T-helper 2 cell (primary cell): ENCODE results near the gene CELF4.

Source experiments
- DNase-seq, 5 experiments: peaks; one replicate each; pipeline versions ENCODE4 v3.0.0 to v3.0.0-alpha.2; 2012 to 2022

CELF4 gene

GRCh38 chr18:37435150-37435867 lies 130.3 kb downstream of the CELF4 start:
- no peak for DNase-seq

- no peak for DNase-seq
These were observed 131.3 kb downstream of the CELF4 start for GRCh38 chr18:37434161-37434860.

DNA sequence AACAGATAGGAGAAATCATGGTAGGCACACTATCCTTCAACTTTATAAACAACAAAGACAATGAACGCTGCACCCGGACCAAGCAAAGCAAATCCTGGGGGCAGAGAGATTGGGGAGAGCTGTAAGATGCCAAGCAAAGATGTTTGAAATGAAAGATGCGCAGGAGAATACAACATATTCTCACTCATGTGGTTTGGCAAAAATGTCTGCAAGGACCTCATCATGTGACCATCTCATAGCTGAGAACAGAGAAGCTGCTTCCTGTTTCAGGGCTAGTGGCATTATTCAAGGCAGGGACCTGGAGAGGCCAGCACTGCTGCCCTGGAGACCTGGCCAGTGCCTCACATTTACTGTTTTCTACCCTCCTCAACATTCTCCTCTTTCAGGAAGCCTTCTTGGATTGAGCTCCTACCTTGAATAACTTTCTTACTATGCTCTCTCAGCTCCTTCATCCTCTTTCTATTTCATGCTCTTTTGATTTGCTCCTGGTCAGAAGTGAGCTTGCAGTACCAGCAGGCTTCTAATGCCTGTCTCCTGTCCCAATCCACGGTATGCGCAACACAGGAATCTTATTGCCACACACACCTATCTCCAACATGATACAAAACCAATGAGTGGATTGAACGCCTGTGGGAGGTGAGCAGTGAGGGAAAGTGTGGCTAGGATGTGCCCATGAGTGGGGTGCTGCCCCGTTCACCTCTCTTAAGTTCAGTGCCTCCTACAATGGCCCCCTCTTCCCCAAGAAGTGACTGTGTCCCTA lies 133.0 kb downstream of the CELF4 start:
- no peak for DNase-seq

DNA sequence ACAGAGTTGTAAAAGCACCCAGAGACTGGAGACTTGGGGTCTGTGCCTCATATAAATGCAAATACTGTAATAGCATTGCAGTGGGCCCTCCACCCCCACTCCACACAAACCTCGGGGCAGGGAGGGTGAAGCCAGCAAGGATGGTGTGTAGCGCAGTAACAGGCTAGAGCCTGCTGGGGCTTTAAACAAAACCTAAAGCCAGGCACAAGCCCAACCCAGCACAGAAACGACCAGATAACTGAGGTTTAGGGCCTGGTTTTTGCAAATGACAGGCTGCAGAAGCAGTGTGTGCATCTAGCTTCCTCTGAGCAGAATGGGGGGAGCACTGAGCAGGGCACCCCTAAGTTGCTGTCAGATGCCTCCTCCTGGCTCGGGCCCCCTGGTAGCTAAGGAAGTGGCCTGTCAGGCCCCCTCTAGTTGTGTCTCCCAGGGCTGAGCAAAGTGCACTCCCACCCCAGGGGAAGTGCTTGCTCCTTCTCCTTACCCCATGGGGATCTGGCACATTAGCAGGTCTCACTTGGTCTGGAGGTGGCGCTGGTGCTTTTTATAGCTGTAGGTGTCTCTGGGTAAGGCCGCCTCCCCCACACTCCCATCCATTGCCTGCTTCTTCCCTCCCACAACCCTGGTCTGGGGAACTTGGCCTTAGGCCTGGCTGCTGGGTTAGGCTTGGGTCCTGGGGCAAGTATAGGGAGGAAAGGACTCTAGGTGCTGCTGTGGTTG lies 135.1 kb downstream of the CELF4 start:
- no peak for DNase-seq

DNA sequence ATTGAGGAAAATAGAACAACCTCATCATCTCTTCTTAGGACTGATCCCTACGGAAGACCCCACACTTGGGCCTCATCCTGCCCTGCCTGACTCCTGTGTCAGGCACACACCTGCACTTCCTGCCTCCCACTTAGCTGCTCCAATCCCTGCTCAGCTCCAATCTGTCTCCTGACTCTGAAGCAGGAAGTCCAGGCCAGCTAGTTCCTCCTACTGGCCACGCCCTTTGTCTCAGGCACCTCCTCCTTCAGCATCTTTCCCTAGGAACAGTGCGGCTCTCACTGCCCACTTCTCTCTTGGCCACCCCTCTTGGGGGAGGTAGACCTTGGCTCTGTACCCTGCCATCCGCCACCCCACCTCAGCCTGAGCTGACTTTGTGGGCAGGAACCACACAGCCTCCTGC lies 135.8 kb downstream of the CELF4 start:
- no peak for DNase-seq

DNA sequence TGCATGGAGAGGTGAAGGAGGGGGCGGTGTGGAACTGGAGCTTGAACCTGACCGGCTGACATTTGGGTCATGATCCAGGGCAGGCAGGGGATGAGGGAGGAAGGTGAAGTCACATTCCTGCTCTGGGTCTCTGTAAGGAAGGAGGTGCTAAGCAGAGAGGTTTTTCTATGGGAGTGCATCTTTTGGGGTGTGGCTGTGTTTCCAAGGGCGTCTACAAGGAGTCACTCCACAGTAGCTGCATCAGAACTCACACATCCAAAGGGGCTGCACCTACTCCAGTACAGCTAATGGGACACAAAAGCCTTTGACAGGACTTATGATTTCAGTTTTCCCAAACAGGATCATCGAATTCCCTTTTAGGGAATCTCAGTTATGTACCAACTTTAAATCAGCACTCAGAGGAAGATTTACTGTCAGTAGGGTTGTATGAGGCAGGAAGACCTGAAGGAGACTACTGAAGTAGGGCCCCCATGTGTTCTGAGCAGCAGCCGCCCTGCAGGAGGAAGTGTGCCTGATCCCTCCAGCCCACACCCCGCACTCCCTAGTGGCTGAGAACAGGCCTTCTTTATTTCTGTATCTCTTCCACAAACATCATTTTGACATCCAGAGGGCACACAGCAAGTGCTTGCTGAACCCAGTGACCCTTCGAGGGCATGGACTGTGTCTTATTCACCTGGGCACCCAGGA lies 137.2 kb downstream of the CELF4 start:
- DNase-seq: no peak

DNA sequence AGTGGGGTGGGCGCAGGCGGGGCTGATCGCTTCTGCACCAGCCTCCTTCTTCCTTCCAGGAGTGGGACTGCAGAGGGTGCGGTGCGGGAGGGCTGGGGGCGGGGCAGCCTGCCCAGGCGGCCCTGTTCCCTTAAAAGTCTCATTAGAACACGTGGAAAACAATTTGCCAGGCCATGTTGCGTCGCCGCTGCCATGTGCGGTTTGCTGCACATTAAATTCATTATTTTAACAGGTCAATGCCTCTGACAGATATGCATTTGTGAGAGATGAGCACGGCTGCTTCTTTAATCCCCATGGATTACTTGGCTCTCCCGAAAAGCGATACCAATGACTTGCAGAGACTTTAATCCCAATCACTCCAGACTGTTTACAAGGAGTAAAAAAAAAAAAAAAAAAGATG lies 139.0 kb downstream of the CELF4 start:
- DNase-seq: no peak

- DNase-seq: no peak
These were observed 140.4 kb downstream of the CELF4 start for GRCh38 chr18:37425222-37425621.

GRCh38 chr18:37424507-37424906 lies 141.1 kb downstream of the CELF4 start:
- DNase-seq: no peak

DNA sequence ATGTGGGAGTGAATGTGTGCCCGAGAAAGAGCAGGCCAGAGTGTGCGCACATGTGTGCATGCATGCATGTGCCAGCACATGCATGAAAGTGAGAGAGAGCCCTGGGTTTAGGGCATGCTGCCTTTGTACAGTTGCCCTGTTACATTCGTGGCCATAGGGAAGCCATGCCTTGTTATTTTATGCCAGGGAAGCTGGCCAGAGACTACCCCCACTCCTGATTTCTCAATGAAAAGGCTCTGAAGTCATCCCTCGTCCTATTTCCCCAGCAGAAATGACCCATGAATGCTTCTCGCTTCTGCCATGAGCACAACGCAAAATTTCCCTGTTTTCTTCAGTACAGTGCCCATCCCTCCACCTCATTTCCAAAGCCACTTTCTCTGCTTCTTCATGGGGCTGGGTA lies 143.0 kb downstream of the CELF4 start:
- no peak for DNase-seq

DNA sequence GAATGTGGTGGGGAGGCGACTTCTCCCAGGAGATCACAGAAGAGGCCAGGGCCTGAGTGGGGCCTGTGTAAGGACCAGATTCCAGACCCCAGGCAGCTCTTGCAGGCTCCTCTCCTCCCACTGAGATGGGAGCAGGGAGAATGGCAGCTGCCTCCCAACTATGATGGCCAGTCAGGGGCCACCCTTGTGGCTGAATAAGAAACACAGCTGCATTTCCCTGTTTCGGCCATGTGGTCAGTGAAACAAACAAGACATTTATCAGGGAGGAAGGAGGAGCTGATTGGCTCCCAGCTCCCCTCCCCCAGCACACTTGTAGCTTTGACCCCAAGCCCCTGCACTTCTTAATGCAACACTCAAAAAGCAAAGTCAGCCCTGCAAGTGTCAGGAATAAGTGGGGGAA lies 143.5 kb downstream of the CELF4 start:
- no peak for DNase-seq

- no peak for DNase-seq
These were observed 144.1 kb downstream of the CELF4 start for GRCh38 chr18:37421341-37422077.

DNA sequence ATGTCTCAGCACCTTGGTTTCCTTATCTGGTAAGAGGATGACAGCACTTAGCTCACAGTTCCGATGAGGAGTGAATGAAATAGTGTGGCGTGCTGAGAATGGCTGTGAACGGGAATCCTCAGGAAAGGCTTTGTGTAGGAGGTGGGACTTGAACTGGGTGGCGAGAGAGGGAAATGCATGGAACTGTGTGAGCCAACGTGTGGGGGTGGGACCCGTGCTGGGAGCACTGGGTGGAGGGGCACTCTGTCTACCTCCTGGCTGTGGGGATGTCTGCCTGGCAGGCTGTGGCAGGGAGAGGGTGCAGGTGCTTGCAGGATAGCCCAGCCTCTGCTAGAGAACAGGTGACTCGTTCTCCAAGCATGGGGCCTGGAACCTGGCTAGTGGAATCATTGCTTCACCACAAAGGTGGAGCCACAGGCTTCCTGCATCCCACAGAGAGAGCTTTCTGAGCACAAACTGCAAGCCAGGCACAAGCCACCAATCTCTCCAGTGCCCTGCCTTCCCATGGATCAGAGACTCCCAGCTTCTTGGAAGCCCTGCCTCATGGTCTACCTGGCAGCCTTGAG lies 145.2 kb downstream of the CELF4 start:
- DNase-seq: no peak

- DNase-seq: no peak
These were observed 145.7 kb downstream of the CELF4 start for GRCh38 chr18:37419866-37420265.

DNA sequence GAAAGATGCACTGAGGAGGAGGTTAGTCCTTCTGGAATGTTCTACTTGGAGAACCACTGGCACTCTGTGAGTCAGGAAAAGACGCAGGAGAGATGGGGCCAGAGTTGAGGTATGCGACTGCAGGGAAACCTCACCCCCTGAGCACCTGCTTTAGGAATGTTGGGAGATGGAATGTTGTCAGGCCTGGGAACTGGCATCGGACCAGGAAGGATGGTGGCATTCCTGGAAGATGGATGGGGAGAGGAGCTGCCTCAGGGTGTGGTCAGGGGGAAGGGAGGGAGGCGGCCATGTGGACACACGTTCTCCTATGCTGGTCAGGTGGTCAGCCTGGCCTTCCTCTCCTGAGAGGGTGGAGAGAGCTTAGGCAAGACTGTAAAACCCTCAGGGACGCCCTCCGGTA lies 146.3 kb downstream of the CELF4 start:
- DNase-seq: no peak

DNA sequence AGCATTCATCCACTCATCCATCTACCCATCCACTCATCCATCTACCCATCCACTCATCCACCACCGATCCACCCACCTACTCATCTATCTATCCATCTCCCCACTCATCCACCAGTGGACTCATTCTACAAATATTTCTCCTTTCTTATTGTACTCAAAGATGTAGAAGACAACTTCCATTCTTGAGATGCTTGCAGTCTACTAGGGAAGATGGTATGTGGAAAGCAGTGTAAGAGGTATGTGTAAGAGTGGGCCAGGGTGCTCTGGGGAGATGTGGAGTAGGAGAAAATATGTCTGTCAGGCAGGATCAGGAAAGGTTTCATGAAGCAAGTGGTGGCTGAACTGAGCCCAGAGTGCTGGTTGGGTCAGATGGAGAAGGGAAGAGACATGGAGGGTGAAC lies 150.8 kb downstream of the CELF4 start:
- no peak for DNase-seq

DNA sequence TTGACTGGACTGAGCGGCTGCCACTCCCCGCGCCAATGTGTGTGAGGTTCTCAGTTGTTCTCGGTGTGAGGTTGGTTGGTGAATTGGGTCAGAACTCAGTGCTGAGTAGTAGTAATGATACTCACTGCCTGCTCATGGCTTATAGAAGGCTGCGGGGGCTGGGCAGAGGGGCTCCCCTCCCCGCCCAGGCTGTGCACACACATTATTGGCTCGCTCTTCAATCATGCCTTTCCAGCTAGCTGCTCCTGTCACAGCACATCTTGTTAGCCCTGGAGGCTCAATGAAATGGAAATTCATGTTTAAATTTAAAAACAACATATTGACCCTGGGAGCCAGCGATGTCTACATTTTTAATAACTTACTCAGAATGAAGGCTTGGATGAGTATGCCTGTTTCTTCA lies 152.8 kb downstream of the CELF4 start:
- no peak for DNase-seq

DNA sequence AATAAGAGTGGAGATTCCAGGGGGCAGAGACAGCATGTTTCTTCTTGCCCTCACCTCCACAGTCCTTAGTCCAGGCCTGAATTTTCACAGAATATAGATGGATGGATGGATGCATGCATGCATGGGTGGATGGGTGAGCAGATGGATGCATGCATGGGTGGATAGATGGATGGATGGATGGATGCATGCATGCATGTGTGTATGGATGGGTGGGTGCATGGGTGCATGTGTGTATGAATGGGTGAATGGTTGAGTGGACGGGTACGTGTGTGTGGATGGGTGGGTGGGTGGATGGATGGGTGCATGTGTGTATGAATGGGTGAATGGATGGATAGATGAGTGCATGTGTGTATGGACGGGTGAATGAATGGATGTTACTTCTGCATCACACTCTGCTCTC lies 153.3 kb downstream of the CELF4 start:
- DNase-seq: no peak

- DNase-seq: no peak
These were observed 155.7 kb downstream of the CELF4 start for GRCh38 chr18:37409878-37410277.

- no peak for DNase-seq
These were observed 156.8 kb downstream of the CELF4 start for GRCh38 chr18:37408676-37409265.

- DNase-seq: no peak
These were observed 158.0 kb downstream of the CELF4 start for GRCh38 chr18:37407571-37407970.
